HG02759 (cell line): ENCODE measurements around the gene SCIN.
A peak's percentile ranks its signal among the peaks of the same experiment; 100 is the strongest.
"Not testable (repeated sequence)": the region's sequence is repeated elsewhere in the genome, so short reads cannot be mapped to it uniquely, and the experiment has no call there.

ENCODE experiments used
- ATAC-seq: cut with Tn5 transposase; IDR thresholded peaks from one replicate; pipeline ENCODE4 v1.9.1; 2021; ENCODE audit warnings: mild to moderate bottlenecking, moderate library complexity; ENCODE audit not compliant: unreplicated experiment

Gene SCIN

DNA sequence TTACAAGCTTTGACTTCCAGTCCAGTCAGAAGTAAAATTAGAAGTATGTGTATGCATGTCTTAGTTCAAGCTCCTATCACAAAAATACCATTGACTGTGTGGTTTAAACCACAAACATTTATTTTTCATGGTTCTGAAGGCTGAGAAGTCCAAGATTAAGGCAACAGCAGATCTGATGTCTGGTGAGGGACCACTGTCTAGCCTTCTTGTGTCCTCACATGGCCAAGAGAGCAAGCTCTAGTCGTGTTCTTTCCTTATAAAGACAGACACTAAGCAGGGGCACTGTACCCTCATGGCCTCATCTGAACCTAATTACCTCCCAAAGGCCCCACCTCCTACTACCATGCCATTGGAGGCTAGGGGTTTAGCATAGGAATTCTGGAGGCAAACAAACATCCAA lies 75.6 kb downstream of the SCIN start:
- no peak for ATAC-seq

DNA sequence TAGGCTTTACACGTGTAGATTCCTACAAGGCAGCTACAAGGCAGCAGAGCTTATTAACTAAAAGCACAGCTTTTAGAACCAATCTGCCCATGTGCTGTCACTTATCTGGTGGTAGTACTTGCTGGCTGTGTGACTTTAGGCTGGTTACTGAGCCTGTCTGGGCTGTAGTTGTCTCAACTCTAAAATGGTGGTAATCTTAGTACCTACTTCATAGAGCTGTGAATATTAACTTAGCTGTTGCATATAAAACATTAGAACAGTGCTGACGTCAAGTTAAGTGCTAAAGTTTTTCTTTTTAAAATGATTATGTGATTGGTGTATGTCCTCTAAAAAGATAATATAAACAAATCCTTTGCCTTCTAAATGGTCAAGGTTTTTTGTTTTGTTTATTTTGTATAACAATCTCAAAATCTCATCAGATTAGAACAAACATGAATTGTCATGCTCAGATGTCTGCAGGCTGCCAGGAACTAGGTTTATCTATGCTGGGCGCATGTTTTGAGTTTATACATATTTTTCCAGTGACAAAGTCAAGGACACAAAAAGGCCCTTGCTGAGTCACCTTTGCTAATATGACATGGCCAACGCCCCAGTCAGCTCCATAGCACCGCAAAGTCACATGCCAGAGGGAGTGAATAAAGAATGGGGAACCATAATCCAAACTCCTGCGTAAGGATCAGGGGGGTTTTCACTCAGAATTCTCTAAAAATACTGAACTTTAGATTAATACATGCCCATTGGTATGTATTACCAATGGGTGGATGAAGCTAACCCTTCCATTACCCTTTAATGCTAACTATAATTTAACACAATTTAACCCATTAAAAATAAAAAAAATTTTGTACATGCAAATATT lies 77.1 kb downstream of the SCIN start:
- ATAC-seq: no peak

DNA sequence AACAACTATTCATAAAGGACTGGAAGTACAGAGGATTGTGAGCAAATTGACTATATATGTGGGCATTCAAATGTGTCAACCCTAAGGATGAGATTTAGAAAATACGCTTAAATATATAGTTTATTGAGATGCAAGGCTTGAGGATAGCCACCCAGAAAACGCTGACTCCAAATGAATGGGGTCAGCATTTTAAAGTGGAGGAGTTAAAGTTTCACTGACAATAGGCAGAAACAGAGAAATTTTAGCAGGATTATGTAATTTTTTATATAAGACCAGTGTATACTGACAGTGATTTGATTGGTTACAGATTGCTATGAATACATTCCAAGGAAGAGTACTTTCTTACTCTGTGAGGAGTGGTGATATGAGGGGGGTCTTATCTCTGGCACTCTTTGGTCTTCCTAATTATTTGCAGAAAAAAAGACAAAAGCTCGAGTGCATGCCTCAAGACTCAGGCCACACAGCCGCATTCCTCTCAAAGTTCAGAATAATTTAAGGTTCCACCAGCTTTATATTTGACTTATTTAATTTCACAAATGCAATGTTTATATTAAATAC lies 78.3 kb downstream of the SCIN start:
- no peak for ATAC-seq

- no peak for ATAC-seq
Measured at GRCh38 chr7:12649348-12649747, 78.8 kb downstream of the SCIN start.

- no peak for ATAC-seq
Measured at GRCh38 chr7:12650080-12650479, 79.6 kb downstream of the SCIN start.

DNA sequence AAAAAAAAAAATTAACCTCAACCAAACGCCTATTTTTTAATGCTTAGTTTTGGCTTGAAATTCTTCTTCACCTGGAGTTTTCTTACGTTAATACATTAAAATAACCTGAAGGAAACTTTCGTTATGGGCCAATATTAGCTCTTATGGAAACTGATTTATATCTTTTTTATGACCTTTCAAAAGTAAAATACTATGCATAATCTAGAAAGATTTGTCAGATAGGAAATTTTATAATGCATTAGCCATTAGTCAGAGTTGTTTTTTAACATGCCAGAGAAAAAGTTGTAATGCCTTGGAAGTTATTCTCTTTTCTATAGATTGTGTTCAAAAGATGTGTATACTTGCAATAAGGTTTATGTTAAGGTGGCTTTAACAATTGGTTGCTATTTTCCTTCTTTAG lies 82.6 kb downstream of the SCIN start:
- no peak for ATAC-seq

DNA sequence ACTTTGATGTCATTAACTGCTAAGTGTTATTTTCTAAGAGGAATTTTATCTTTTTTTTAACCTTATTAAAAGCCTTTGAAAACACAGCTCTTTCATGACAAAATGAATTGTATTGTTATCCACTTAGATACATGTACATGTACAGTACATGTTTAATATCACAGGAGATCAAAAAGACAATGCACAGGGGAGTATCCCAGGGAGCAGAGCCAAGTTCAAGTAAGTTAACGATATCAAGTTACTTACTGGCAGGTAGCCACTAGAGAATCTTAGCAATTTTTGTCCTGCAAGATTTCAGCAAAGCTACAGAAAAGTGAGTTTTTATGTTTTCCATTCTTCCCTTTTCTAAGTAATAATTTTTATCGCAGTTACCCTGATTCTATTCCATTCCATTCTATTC lies 83.0 kb downstream of the SCIN start:
- ATAC-seq: no peak

DNA sequence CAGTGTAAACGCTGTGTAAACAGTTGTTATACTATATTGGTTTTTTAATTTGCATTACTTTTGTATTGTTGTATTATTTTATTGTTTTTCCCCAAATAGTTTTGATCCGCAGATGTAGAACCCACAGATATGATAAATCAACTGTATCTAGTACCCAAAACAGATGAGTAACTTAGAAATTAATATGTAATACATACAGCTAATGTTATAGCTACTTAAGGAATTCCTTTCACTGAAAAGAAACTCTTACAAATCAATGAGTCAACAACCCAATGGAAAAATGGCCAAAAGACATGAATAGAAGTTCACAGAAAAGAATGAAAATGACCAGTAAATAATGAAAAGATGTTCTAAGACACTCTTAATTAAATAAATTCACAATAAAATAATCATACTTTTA lies 84.6 kb downstream of the SCIN start:
- no peak for ATAC-seq

GRCh38 chr7:12660423-12660822 lies 89.9 kb downstream of the SCIN start:
- not testable (repeated sequence) for ATAC-seq

- ATAC-seq: not testable (repeated sequence)
Measured at GRCh38 chr7:12660986-12661385, 90.5 kb downstream of the SCIN start.

DNA sequence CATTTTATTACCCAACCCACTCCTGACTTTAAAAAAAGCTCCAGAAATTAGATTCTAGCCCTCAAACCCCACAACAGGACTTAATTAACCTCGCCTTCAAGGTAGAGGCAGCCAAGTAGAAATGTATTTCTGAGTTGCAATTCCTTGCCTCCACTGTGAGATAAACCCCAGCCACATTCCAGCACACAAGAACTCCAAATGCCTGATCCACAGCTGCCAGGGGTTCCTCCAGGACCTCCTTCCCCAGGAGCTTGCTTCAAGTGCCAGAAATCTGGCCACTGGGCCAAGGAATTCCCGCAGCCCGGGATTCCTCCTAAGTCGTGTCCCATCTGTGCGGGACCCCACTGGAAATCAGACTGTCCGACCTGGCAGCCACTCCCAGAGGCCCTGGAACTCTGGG lies 91.1 kb downstream of the SCIN start:
- ATAC-seq: no peak

DNA sequence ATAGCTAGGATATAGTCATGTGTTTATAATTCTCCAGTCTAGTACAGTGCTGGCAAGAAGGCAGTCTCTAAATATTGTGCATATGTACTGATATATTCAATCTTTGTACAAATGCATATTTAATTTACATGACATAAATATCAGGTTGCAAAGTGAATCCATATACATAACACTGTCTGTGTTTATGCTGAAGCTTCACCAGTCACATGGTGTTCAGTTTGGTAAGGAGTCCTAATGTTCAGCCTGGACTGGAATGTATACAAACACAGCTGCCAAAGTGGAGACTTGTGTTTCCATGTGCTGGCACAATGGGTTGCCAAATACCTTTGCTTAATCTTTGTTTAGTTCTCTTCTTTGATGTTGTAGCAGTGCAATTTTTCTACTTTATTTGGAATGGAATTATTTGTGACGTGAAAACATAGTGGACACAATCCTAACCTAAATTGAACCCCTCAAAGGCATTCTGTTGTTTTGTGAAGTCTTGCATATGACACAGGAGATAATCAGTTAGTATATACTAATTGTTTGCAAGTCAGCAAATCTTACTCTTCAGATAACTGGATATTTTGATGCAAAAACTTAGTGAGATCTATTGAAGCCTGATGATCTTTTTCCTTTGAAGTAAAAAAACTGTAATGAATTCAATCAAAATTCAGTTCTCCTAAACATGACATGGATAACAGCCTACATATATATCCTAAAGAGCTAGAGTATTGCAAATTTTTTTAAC lies 99.6 kb downstream of the SCIN start:
- no peak for ATAC-seq

DNA sequence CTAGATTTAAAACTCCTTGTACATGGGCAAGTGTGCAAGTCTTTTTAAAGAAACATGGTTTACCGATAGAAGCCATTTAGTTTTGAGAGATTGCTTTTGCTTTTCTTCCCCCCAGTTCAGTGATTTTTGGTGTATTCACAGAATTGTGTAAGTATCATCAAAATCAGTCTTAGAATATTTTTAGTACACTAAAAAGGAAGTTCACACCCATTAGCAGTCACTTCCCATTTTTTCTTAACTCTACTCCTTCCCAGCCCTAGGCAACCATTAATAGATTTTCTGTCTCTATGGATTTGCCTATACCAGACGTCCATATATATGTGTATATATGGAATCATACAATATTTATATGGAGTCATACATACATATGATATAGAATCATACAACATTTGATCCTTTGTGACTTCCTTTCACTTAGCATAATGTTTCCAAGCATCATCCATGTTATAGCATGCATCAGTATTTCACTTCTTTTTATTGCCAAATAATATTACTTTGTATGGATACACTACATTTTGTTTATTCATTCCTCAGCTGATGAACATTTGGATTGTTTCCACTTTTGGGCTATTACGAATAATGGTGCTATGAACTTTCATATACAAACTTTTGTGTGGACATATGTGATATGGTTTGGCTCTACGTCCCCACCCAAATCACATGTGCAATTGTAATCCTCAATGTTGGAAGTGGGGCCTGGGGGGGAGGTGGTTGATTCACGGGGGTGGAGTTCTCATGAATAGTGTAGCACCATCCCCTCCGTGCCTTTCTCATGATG lies 100.4 kb downstream of the SCIN start:
- no peak for ATAC-seq

GRCh38 chr7:12673436-12673835 lies 102.9 kb downstream of the SCIN start:
- not testable (repeated sequence) for ATAC-seq

- no peak for ATAC-seq
Measured at GRCh38 chr7:12674053-12674452, 103.5 kb downstream of the SCIN start.

- ATAC-seq: peak; percentile 75
Measured at GRCh38 chr7:12674861-12675260, 104.3 kb downstream of the SCIN start.

GRCh38 chr7:12683678-12684585 lies 113.4 kb downstream of the SCIN start:
- ATAC-seq: no peak

- no peak for ATAC-seq
Measured at GRCh38 chr7:12684733-12685132, 114.2 kb downstream of the SCIN start.

- ATAC-seq: no peak
Measured at GRCh38 chr7:12685550-12685949, 115.0 kb downstream of the SCIN start.

DNA sequence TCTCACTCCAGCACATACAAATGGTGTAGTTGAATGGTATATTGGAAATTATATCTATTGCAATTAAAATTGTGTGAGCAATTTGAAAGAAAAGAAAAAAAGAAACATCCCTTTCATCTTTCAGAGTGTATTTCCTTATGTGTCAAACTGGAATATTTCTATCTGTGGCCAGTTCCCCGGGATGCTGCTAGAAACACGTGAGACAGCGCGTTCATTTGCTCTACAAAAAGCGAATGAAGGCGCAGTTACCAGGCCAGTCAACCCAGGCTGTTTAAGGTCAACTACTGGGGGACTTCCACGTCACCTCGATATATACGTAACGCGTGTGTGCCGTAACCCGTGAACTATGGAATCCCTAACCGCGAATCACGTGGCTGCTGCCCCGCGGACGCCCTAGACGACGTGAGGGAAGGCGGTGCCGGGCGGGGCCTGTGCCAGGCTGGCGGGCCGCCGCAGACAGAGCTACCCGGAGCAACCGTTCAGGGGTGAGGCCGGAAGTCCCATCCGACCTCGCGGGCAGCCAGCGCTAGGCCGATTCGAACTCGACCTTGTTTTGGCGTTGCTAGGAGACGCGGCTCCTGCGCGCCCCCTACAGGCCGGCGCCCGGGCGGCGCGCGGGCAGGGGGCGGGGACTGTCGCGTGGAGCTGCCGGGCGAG lies 115.8 kb downstream of the SCIN start:
- ATAC-seq: peak; percentile 81
